HG03097 (cell line): ENCODE results near the gene PKD2L2.
"Not testable (repeated sequence)": the region's sequence is repeated elsewhere in the genome, so short reads cannot be mapped to it uniquely, and the experiment has no call there.

Experiments used
- ATAC-seq: cut with Tn5 transposase; IDR thresholded peaks from one replicate; pipeline ENCODE4 v1.9.1; 2021; ENCODE audit not compliant: unreplicated experiment, low FRiP score

The PKD2L2 gene

GRCh38 chr5:137954131-137954879, 65.0 kb downstream of the PKD2L2 start:
- ATAC-seq, result no peak

- no peak for ATAC-seq
These were observed 68.7 kb downstream of the PKD2L2 start for GRCh38 chr5:137957948-137958347.

GRCh38 chr5:137959488-137959887, 70.2 kb downstream of the PKD2L2 start:
- ATAC-seq, result no peak

- no peak for ATAC-seq
These were observed 70.9 kb downstream of the PKD2L2 start for GRCh38 chr5:137960141-137960540.

GRCh38 chr5:137960819-137961218, 71.6 kb downstream of the PKD2L2 start:
- no peak for ATAC-seq

- not testable (repeated sequence) for ATAC-seq
These were observed 81.1 kb downstream of the PKD2L2 start for GRCh38 chr5:137970384-137970783.

GRCh38 chr5:137975208-137975607, 86.0 kb downstream of the PKD2L2 start:
- ATAC-seq, result no peak

- no peak for ATAC-seq
These were observed 100.2 kb downstream of the PKD2L2 start for GRCh38 chr5:137989419-137989818.
